Thyroid gland (tissue), 4 donors: ENCODE measurements around the gene LILRB5.
"Not testable (repeated sequence)": the region's sequence is repeated elsewhere in the genome, so short reads cannot be mapped to it uniquely, and the experiment has no call there.

ENCODE experiments used
- POLR2A ChIP-seq, 2 donors: fragments of 450-650 bp; IDR thresholded peaks; one replicate each; pipeline ENCODE4 v1.6.1; 2017; ENCODE audit warnings: antibody characterized with exemption in 2 of 2, mild to moderate bottlenecking in 2 of 2, moderate library complexity in 1 of 2
- TF ChIP-seq, protein P1 (sequence below), 6 experiments: fragments of 200-600 bp in 3 of 6; fragments of 450-650 bp in 3 of 6; sonication (generic) in 3 of 6; IDR thresholded peaks; one replicate each; pipeline ENCODE4 v1.5.1; 2016 to 2019; ENCODE audit warnings: antibody characterized with exemption in 6 of 6, mild to moderate bottlenecking in 2 of 6, inconsistent platforms in 1 of 6, moderate library complexity in 1 of 6

DNA sequence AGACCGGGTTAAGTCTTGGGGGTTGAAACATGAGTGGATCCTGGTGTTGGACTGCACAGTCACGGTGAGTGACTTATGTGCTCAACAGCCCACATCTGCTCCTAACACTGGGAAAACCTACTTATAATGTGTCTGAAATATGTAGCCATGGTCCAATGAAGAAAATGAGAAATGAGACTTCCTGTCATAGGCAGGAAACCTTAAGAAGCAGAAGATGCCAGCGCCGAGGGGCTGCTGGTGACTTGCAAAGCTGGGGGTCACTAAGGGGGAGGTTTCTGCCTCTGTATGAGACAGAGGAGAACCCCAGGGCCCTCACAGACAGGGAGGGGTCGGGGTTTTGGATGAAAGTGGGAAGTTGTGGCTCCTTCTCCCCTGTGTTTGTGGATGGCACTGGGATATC is 15.1 kb upstream of the LILRB5 start:
- TF ChIP-seq, protein P1, sequence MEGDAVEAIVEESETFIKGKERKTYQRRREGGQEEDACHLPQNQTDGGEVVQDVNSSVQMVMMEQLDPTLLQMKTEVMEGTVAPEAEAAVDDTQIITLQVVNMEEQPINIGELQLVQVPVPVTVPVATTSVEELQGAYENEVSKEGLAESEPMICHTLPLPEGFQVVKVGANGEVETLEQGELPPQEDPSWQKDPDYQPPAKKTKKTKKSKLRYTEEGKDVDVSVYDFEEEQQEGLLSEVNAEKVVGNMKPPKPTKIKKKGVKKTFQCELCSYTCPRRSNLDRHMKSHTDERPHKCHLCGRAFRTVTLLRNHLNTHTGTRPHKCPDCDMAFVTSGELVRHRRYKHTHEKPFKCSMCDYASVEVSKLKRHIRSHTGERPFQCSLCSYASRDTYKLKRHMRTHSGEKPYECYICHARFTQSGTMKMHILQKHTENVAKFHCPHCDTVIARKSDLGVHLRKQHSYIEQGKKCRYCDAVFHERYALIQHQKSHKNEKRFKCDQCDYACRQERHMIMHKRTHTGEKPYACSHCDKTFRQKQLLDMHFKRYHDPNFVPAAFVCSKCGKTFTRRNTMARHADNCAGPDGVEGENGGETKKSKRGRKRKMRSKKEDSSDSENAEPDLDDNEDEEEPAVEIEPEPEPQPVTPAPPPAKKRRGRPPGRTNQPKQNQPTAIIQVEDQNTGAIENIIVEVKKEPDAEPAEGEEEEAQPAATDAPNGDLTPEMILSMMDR (IDR thresholded peaks at IDR 0.05): not testable (repeated sequence)
- not testable (repeated sequence) for TF ChIP-seq POLR2A (IDR thresholded peaks at IDR 0.05)
